Stimulated activated CD8-positive, alpha-beta memory T cell treated with anti-CD3 and anti-CD28 coated beads, Interleukin-4, amount 100 ng/mL, for 4 hours (primary cell): Measurements from ENCODE around the gene PPP1R12B.
"Not testable (repeated sequence)": the region's sequence is repeated elsewhere in the genome, so short reads cannot be mapped to it uniquely, and the experiment has no call there.

Source experiments
- DNase-seq, 2 donors: peaks; one replicate each; pipeline ENCODE4 v3.0.0-alpha.2; 2020; ENCODE audit warnings: low read depth in 2 of 2, low spot score in 1 of 2

Gene PPP1R12B

DNA sequence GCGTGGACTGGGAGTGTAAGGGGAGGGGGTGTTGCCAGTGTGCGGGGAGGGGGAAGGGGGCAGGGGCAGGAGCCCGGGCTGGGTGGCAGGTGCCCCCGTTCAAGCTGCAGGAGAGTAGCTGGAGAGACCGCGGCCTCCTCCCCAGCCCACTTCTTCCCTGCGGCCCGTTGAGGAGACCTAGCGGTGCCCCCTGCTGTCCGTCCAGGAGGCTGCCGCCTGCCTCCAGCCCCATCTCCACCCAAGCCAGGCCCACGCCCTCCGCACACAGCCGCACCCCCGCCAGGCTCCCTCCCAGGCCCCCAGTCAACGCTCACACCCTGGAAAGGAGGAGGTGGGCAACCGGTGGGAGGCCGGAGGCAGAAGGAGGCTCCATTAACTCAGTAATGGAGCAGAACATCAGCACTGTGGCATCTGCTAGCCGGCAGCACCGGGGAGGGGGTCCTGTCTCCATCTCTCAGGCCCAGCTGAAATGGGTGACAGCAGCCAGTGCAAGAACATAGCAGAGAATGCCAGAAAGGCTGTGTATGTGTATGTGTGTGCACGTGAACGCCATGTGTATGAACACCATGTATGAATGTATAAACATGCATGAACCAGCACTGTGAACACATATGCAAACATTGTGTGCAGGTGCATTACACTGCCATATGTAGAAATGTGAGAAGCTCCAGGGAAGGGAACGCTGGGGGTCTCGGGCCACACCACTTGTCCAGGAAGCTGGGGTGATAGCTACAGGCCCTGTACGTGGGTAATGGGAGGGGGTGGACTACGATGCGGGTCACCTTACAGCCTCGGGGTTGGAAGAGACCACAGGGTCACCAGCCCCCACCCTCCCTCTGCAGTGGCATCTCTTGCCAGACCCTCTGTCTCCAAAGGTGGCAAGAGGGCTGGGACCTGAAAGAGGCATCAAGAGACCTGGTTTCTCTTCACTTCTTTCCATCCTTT lies 277.2 kb downstream of the PPP1R12B start:
- DNase-seq: no peak

DNA sequence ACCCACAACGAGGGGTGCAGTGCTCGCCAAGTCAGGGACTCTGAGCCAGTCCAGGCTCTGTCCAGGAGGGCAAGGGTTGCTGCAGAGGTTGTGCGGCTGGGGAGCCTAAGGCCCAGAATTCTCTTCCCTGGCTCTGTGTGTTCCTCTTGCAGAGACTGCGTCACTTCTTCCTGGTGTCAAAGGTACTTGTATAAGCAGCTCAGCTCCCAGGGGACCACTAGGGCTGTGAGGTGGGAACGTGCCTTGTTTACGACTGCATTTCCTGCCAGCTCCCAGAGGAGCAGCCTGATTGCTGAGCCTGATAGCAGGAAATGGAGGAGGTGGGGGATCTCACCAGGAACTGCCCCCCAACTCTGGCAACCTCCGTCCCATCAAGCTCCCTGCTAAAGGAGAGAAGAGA lies 278.5 kb downstream of the PPP1R12B start:
- DNase-seq: not testable (repeated sequence)

DNA sequence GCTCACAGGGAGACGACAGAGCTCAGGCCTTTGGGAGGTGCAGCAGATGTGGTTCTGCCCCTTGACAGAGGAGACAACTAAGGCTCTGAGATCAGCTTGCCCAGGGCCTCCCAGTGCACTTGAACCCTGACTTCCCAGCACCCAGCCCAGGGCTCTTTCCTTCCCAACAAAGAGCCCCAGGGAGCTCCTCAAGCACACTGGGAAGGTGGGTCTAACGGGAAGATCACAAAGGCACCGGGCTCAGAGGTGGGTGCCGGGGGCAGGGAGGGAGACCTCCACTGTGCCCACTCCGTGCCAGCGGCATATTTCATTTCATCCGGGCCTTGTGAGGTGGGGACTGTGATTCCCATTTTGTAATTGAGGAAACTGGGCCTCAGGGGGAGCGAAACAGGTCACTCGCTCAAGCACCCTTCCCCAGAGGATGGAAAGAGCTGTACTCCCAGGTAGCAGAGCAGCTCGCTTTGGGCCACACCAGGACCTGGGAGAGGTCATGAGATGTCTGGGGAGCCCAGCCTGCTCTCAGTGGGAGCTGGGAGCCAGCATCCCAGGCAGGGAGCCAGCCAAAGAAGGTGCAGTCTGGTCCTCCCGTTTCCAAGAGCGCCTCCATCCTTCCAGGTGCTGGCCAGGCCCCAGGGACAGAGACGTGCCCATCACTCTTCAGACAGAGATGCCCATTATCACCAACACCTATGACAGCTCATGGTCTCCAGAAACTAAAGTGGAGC lies 279.5 kb downstream of the PPP1R12B start:
- no peak for DNase-seq

DNA sequence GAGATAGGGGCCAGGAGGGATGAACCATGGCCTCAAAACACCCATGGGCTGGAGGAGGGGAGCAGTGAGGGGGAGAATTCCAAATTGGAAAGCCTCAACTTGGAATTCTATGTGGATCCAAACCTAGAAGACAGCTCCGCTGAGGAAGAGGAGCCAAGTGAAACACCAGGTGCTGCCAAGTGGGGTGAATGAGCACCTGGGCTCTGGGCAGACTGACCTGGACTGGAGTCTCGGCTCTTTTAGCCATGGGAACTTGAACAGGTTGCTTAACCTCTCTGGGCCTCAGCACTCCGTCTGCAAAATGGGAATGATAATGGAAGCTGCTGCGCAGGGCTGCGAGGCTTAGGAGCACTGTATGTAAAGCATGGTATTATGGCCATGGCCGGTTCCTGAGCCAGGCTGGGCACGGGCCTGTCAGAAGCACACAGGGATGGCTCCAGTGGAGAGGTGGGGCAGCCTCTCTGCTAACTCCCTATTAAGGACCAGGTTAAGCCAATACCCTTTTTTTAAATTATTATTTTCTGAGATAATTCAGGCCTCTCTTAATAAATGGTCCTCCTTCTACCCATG lies 280.2 kb downstream of the PPP1R12B start:
- no peak for DNase-seq

DNA sequence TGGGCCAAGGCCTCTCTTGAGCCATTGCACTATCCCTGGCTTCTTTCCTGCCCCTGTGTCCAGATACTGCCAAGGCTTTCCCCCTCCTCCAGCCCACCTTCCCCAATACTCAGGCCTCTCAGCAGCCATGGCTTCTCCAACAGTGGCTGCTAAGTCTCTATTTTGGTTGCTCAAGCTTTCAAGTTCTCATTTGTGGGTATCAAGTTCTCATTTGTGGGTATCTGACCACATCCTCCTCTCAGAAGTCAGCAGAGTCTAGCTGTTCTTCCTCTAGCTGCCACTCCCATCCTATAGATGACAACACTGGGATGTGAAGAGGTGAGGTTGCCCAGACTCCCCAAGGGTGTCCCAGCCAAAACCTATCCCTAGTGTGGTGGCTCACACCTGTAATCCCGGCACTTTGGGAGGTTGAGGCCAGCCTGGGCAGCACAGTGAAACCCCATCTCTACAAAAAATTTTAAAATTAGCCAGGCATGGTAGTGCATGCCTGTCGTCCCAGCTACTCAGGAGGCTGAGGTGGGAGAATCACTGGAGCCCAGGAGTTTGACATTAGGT lies 280.8 kb downstream of the PPP1R12B start:
- not testable (repeated sequence) for DNase-seq

DNA sequence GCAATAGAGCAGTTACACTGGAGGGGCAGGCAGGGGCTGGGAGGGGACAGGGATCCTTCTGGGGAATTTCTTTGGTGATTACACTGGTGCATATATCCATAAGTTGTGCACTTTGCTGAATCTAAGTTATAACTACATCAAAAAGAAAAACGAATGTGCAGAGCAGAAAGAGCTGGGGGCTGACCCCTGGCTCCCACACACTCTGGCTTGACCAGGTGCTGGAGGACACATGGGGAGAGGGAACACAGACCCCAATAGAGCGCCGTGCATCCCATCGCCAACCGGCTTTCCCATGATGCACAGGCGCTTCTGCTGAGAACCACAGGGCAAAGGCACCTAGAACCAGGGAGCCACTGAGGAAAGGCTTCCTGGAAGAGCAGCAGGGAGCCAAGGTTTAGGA lies 281.6 kb downstream of the PPP1R12B start:
- not testable (repeated sequence) for DNase-seq

DNA sequence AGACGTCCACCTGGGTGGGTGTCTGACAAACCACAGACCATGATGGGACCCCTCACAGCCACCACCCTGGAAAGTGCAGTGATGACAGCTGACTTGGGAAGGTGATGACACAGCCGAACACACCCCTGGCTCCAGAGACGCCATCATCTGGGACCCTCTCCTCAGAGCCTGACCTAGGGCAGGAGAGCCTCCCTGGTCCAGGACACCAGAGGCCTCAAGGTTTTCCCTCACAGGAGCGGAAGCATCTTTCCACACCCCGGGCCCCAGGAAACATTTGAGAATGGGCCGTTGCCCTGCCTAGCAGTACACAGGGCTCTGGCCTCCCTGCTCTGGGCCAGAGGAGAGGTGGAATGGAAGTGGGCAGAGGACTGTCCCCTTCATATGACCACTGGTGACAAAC lies 282.0 kb downstream of the PPP1R12B start:
- no peak for DNase-seq

DNA sequence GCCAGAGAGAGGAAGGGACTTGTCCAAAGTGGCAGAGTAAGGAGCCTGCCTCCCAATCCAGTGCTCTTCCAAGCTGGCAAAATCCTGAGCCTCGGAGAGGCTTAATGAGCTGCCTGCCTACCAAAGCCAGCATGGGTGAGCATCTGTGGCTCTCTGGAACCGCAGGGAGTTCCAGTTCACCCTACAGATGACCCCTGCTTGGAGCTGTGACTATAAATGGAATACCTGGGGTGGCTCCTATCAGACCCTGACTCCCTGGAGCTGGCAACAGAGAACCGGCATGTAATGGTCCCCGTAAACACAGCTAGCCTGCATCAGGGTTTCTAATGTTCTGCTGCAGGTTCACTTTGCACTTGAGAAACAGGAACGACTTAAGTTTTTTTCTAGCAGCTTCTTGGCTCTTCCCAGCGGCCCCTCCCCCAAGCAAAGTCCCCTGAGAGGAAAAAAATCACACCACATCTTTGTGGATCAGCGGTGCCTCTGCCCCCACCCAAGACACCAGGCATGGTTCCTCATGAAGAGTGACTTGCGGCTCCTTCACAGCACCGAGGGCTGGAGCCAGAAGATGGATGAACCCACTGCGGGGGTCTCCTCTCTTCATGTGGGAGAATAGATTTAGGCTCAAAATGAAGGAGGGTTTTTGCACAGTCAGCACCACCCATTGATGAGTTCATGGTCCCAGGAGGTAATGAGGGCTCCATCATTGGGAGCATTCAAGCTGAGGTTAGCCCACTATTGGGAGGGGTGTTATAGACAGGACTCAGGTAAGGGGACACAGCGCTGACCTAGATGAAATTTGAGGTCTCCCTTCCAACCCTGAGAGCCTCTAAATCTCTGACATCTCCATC lies 282.8 kb downstream of the PPP1R12B start:
- DNase-seq: no peak

DNA sequence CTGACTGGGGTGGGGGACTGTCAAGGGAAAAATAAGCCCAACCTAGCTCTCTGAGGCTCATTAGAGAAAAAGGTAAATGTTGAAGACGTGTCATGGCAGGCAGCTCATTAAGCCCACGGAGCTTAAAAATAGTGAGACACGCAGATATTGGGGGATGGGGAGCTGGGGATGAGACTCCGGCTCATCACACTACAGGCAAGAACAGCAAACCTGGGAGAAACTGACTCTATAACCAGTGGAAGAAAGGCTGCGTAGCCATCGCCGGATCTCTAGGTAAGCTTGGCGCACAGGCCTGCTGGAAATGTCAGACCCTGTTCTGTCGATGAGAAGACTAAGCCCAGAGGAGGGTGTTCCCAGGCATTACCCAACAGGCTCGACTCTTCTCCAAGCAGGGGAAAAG lies 283.7 kb downstream of the PPP1R12B start:
- no peak for DNase-seq

DNA sequence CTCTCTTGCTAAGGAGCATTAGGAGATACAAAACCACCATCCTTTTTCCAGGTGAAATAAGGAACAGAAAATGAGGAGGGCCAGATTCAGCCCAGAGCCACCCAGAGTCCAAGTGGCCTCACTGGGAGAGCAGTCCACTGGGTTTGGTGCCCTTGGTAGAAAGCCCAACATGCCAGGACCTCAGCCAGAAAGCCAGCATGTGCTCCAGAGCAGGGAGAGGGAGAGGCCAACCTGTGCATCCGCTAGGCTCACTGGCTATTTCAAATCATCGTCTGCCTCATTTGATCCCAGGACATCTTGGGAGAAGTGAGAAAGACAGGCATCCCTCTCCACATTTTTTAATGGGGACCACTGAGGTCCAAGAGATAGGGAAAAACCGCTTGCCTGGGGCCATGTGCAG lies 287.7 kb downstream of the PPP1R12B start:
- not testable (repeated sequence) for DNase-seq

DNA sequence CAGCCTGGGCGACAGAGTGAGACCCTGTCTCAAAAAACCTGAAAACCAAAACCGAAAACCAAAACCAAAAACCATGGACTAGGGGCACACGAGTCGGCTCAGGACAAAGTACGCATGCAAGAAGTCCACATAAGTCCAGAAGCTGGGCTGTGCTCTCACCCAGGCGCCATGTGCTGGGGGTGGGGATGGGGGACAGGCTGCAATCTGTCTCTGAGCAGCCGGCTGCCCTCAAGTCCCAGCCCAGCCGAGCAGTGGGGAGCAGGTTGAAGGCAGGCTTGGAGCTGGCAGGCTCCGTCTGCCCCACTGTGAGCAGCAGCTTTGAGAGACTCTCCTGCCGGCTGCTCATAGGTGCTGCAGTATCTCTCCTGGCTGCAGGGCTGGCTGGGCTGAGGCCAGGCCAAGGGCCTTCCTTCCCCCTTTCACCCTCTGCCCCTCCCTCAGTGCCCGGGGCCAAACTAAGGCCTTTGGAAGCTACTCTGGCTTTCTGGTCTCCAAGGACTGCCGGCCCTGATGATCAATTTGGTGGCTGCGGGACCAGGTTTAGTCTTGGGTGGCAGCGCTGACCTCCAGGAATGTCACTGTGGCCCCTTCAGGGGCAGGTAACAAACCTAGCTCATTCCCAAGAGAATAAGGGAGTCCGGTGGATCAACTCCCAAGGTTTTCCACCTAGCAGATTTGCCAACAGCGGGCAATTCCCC lies 289.0 kb downstream of the PPP1R12B start:
- not testable (repeated sequence) for DNase-seq

DNA sequence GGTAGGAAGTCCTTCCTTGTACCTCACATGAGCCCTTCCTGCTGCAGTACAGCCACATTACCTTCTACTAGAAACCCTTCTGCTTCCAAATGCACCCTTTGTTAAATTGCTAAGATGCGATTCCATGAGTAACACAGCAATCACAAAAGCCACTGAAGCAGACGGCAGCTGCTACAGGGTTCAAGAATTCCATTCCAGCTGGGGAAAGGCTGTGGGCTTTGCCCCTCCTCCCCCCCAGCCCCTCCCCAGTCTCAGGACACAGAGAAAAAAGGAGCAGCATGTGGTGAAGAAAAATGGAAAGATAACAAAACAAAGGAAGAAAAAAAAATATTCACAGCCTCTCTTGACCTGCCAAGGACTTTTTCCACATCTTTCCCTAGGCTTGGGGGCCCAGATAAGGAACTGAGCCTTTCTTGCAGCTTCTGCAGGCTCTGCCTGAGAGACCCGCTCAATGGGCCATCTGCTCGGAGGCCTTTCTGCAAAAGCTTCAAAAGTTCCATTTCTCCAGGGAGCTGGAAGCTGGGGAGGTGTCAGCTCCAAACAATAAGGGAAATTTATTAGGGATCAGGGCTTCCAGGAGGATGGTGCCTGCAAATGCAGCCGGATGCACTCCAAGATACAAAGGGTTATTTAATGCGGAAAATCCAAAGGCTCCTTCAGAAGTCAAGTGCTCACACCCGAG lies 289.7 kb downstream of the PPP1R12B start:
- DNase-seq: no peak

DNA sequence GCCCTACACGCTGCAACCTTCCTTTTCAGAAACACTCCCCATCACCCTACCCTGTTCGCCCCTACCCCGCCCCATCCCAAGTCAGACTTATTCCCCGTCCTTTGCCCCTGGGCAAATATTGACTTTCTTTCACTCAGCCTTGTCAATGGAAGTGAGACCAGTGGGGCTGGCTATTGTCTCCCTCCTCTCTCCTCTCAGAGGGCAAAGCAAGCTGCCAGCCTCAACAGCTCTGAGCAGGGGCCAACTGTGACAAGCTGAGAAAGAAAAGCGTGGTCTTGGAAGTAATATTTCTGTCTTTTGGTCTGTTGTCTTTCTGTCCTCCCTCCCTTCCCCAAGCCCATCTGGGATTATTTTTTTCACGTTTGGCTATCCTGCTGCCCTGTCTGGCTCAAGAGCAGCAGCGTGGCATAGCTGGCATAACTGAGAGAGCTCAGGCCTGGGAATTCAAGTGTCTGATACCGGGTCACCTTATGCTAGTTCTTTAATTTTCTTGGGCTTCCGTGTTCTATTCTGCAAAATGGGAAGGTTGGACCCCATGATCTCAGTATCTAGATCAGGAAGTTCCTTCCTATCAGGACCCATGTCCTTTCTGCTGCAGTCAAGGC lies 290.3 kb downstream of the PPP1R12B start:
- not testable (repeated sequence) for DNase-seq

DNA sequence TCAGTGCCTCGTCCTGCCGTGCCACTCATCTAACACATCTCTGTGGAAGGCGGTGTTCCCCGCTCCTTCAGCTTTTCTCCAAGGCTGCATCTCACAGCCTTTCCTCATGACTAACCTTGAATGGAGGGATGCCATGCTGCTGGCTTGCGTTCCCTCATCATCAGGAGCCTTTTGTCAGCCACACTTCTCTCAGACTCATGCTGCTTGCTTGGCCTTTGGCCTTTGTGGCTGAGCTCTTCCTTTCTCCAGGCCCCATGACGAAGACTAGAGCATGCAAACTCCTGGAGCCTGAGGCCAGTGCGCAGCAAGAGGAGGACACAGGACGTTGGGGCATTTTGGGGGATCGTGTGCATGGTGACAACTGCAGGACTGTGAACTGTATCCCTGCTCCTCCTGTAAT lies 291.0 kb downstream of the PPP1R12B start:
- no peak for DNase-seq

DNA sequence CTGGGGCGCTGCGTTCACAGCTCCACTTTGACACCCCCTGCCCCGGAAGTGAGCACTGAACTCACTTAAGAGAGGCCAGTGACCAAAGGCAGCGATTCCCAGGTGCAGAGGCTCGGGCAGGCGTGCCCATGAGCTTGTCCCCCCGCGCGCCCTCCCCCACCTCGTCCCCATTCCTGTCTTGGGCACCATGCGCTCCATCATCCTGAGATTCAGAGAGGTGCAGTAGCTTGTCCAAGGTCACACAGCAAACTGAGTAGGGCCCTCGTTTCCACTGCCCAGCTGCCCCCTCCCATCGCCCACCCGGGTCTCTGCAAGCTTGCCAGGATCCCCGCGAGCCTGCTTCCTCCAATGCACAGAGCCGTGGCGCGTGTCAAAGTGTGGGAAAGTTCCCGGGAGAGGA lies 293.7 kb downstream of the PPP1R12B start:
- DNase-seq: no peak
